ENCODE results near the gene KRT36.

KRT36 gene

GRCh38 chr17:41455236-41455635 lies 34.5 kb downstream of the KRT36 start:
- TF ChIP-seq CTCF (IDR thresholded peaks at IDR 0.05; ENCODE audit: control insufficient read depth, extremely low read depth, insufficient read depth) = no peak
- H3K4me3 ChIP-seq (ENCODE audit: low read depth, low read length) = no peak overlapping the region
- DNase-seq (ENCODE audit: low read depth) = no peak

- DNase-seq (ENCODE audit: low read depth) = no peak
- H3K4me3 ChIP-seq (ENCODE audit: low read depth, low read length) = no peak overlapping the region
- TF ChIP-seq CTCF (IDR thresholded peaks at IDR 0.05; ENCODE audit: control insufficient read depth, extremely low read depth, insufficient read depth) = no peak
Observed at GRCh38 chr17:41453066-41453465, 36.6 kb downstream of the KRT36 start.

GRCh38 chr17:41452281-41452680 lies 37.4 kb downstream of the KRT36 start:
- DNase-seq (ENCODE audit: low read depth) = no peak
- TF ChIP-seq CTCF (IDR thresholded peaks at IDR 0.05; ENCODE audit: control insufficient read depth, extremely low read depth, insufficient read depth) = no peak

GRCh38 chr17:41451154-41451728 lies 38.5 kb downstream of the KRT36 start:
- no peak for TF ChIP-seq CTCF (IDR thresholded peaks at IDR 0.05; ENCODE audit: control insufficient read depth, extremely low read depth, insufficient read depth)
- no peak overlapping the region for H3K4me3 ChIP-seq (ENCODE audit: low read depth, low read length)
- no peak for DNase-seq (ENCODE audit: low read depth)

More at GRCh38 chr17:41452281-41452680, 37.4 kb downstream of the KRT36 start:
- no peak overlapping the region for H3K4me3 ChIP-seq (ENCODE audit: low read depth, low read length)

GRCh38 chr17:41449008-41449407 lies 40.7 kb downstream of the KRT36 start:
- no peak for DNase-seq (ENCODE audit: low read depth)
- no peak for TF ChIP-seq CTCF (IDR thresholded peaks at IDR 0.05; ENCODE audit: control insufficient read depth, extremely low read depth, insufficient read depth)

GRCh38 chr17:41448506-41448905 lies 41.2 kb downstream of the KRT36 start:
- DNase-seq (ENCODE audit: low read depth) = no peak
- no peak for TF ChIP-seq CTCF (IDR thresholded peaks at IDR 0.05; ENCODE audit: control insufficient read depth, extremely low read depth, insufficient read depth)
- H3K4me3 ChIP-seq (ENCODE audit: low read depth, low read length) = no peak overlapping the region

More at GRCh38 chr17:41449008-41449407, 40.7 kb downstream of the KRT36 start:
- no peak overlapping the region for H3K4me3 ChIP-seq (ENCODE audit: low read depth, low read length)

GRCh38 chr17:41446806-41447205 lies 42.9 kb downstream of the KRT36 start:
- H3K4me3 ChIP-seq (ENCODE audit: low read depth, low read length) = no peak overlapping the region
- DNase-seq (ENCODE audit: low read depth) = no peak
- no peak for TF ChIP-seq CTCF (IDR thresholded peaks at IDR 0.05; ENCODE audit: control insufficient read depth, extremely low read depth, insufficient read depth)
